GM12878 (cell line): ENCODE measurements around the gene RFX3. TPM values are rescaled to one million over a fixed set of nuclear protein-coding genes. Genes with fewer than 3 reads are reported as not detected.

Experiments
- ATAC-seq: fragments of 200-7000 bp; cut with Tn5 transposase; 3 replicates; pipeline ENCODE4 v1.9.1; 2020; ENCODE audit warnings: mild to moderate bottlenecking, moderate library complexity
- BruUV-seq: library from RNA; stranded (reverse); fragments of 400-500 nt; replicated peaks from 2 replicates; lab custom pipeline; 2021; lab: Mats Ljungman, UMichigan
- CTCF ChIA-PET: fragments of 300-600 bp; sonication (Branson Sonifier 250); formaldehyde crosslinking; extraction: SDS; loops from one replicate; lab custom pipeline; 2021; ENCODE audit warnings: inconsistent platforms; lab: Yijun Ruan, JAX
- POLR2A ChIA-PET: fragments of 350-600 bp; formaldehyde crosslinking; extraction: SDS; loops from one replicate; lab custom pipeline; 2021; ENCODE audit warnings: inconsistent platforms; lab: Charles Lee
- RAD21 ChIA-PET: fragments of 300-600 bp; sonication (Branson Sonifier 250); formaldehyde crosslinking; loops from one replicate; lab custom pipeline; 2023; ENCODE audit warnings: antibody characterized with exemption; ENCODE audit not compliant: unreplicated experiment; lab: Charles Lee
- SMC1A ChIA-PET: fragments of 300-600 bp; sonication (Branson Sonifier 250); formaldehyde crosslinking; loops from one replicate; lab custom pipeline; 2023; ENCODE audit not compliant: unreplicated experiment, uncharacterized antibody; lab: Charles Lee
- DNase-seq: peaks from one replicate; pipeline ENCODE4 v3.0.0-alpha.2; 2011; ENCODE audit warnings: low read depth, low spot score
- FAIRE-seq: peaks from 3 replicates; lab custom pipeline; 2011; peaks lifted over from hg19 to GRCh38; lab: Jason Lieb, UNC
- H2AFZ ChIP-seq: 2 replicates; pipeline ENCODE4 v1.6.0; 2011; ENCODE audit warnings: low read depth, low read length, control low read depth; ENCODE audit not compliant: control insufficient read depth
- H3K27ac ChIP-seq: 2 replicates; pipeline ENCODE4 v1.5.1; 2011; ENCODE audit warnings: control low read depth; ENCODE audit not compliant: control insufficient read depth, insufficient read depth
- H3K27me3 ChIP-seq, 2 experiments: replicated peaks in 1 of 2; 2 replicates each; pipeline versions ENCODE4 v1.6.0 to v1.6.1; 2011; ENCODE audit warnings: low read length in 1 of 2; ENCODE audit not compliant: control insufficient read depth in 2 of 2, insufficient read depth in 2 of 2
- H3K36me3 ChIP-seq, 2 experiments: 2 replicates each; pipeline ENCODE4 v1.5.1; 2011; ENCODE audit warnings: low read length in 1 of 2; ENCODE audit not compliant: control insufficient read depth in 2 of 2, insufficient read depth in 2 of 2
- H3K4me1 ChIP-seq: 2 replicates; pipeline ENCODE4 v1.6.1; 2011; ENCODE audit warnings: mild to moderate bottlenecking, low read length, moderate library complexity, mixed read lengths; ENCODE audit not compliant: control insufficient read depth, insufficient read depth
- H3K4me2 ChIP-seq: 2 replicates; pipeline ENCODE4 v1.6.0; 2011; ENCODE audit warnings: control low read depth; ENCODE audit not compliant: control insufficient read depth, insufficient read depth
- H3K4me3 ChIP-seq: fragments of 200-600 bp; sonication (generic); 2 replicates; pipeline ENCODE4 v1.5.1; 2016
- H3K79me2 ChIP-seq: 2 replicates; pipeline ENCODE4 v1.6.0; 2011; ENCODE audit warnings: low read length; ENCODE audit not compliant: control insufficient read depth, insufficient read depth
- H3K9ac ChIP-seq: 2 replicates; pipeline ENCODE4 v1.8.0; 2011; ENCODE audit warnings: low read length, control low read depth, mixed read lengths; ENCODE audit not compliant: control insufficient read depth, insufficient read depth
- H3K9me3 ChIP-seq: replicated peaks from 3 replicates; pipeline ENCODE4 v1.5.1; 2011; ENCODE audit warnings: mild to moderate bottlenecking, low read length; ENCODE audit not compliant: control insufficient read depth, insufficient read depth
- H4K20me1 ChIP-seq: 2 replicates; pipeline ENCODE4 v1.6.0; 2011; ENCODE audit not compliant: control insufficient read depth, insufficient read depth
- CBX3 ChIP-seq: fragments of 200-600 bp; sonication (generic); IDR thresholded peaks from 2 replicates; pipeline ENCODE4 v1.6.1; 2016; ENCODE audit warnings: low read depth, borderline replicate concordance
- CTCF ChIP-seq, 3 experiments: IDR thresholded peaks in 2 of 3; conservative IDR thresholded peaks in 1 of 3; 2 replicates each; pipeline ENCODE4 v1.5.1; 2011; ENCODE audit warnings: low read depth in 3 of 3, low read length in 3 of 3, mild to moderate bottlenecking in 3 of 3, control low read depth in 2 of 3, moderate library complexity in 2 of 3, inconsistent platforms in 1 of 3, mixed read lengths in 1 of 3; ENCODE audit not compliant: control insufficient read depth in 2 of 3, insufficient read depth in 1 of 3; ENCODE audit errors: extremely low read depth in 1 of 3
- EED ChIP-seq: sonication (generic); IDR thresholded peaks from 2 replicates; pipeline ENCODE4 v1.6.1; 2016; ENCODE audit warnings: antibody characterized with exemption, low read depth
- NBN ChIP-seq: fragments of 450-650 bp; IDR thresholded peaks from 2 replicates; pipeline ENCODE4 v1.6.1; 2016
- POLR2A ChIP-seq: IDR thresholded peaks from 2 replicates; pipeline ENCODE4 v1.6.1; 2011; ENCODE audit warnings: low read depth, mild to moderate bottlenecking, low read length
- POLR2AphosphoS5 ChIP-seq: IDR thresholded peaks from 2 replicates; pipeline ENCODE4 v1.6.1; 2011; ENCODE audit warnings: mild to moderate bottlenecking, low read length, inconsistent platforms
- RELA ChIP-seq: fragments of 450-650 bp; IDR thresholded peaks from 2 replicates; pipeline ENCODE4 v1.8.0; 2014; ENCODE audit warnings: borderline replicate concordance; ENCODE audit not compliant: partially characterized antibody
- REST ChIP-seq: IDR thresholded peaks from 2 replicates; pipeline ENCODE4 v1.6.1; 2012; ENCODE audit warnings: mild to moderate bottlenecking, low read depth, low read length
- RFX5 ChIP-seq: IDR thresholded peaks from 2 replicates; pipeline ENCODE4 v1.6.1; 2011; ENCODE audit warnings: low read depth, low read length, improper control_type of control experiment
- SIX5 ChIP-seq: IDR thresholded peaks from 2 replicates; pipeline ENCODE4 v1.6.1; 2011; ENCODE audit warnings: mild to moderate bottlenecking, low read depth, low read length, moderate library complexity; ENCODE audit not compliant: severe bottlenecking
- SPI1 ChIP-seq: IDR thresholded peaks from 2 replicates; pipeline ENCODE4 v1.6.1; 2011; ENCODE audit warnings: low read depth, mild to moderate bottlenecking, low read length, moderate library complexity, borderline replicate concordance; ENCODE audit not compliant: insufficient read depth
- TCF7 ChIP-seq: IDR thresholded peaks from 2 replicates; pipeline ENCODE4 v1.6.1; 2014; ENCODE audit warnings: antibody characterized with exemption, borderline replicate concordance
- ZBED1 ChIP-seq: IDR thresholded peaks from 2 replicates; pipeline ENCODE4 v1.6.1; 2016; ENCODE audit warnings: borderline replicate concordance
- ZZZ3 ChIP-seq: IDR thresholded peaks from 2 replicates; pipeline ENCODE4 v1.6.1; 2011; ENCODE audit warnings: low read depth; ENCODE audit not compliant: control insufficient read depth, insufficient read length
- WGBS: methylation state at CpG from one replicate; pipeline ENCODE4 v1.1.6; 2016; ENCODE audit warnings: low lambda C conversion rate; ENCODE audit not compliant: insufficient replicate concordance, insufficient coverage; ENCODE audit errors: missing lambda C conversion rate; 5-methylcytosine and 5-hydroxymethylcytosine counted together
- in situ Hi-C: fragments of 300-500 bp; cut with MboI; formaldehyde crosslinking; loops from 9 replicates; pipeline ENCODE4 v1.14.3; 2018; ENCODE audit warnings: mixed read lengths
- intact Hi-C: fragments of 100-400 bp; cut with micrococcal nuclease; formaldehyde crosslinking; loops from one replicate; pipeline ENCODE4 v1.14.2; 2022; ENCODE audit not compliant: unreplicated experiment
- polyA plus RNA-seq, 11 experiments: library from polyadenylated mRNA; depleted of rRNA in 4 of 11; unstranded in 6 of 11; stranded (reverse) in 5 of 11; fragments of >200 nt; fragmentation: Nextera tagmentation in 4 of 11; fragmentation: Illumina TruSeq in 1 of 11; extraction: Ambion mirVana in 4 of 11; extraction: Trizol in 1 of 11; gene quantifications; 1 replicate in 1 of 11; 2 replicates in 10 of 11; pipeline versions ENCODE4 v1.2.1 to v1.2.3, GENCODE V29; 2011 to 2016; ENCODE audit warnings: inconsistent platforms in 2 of 11, missing spikeins in 2 of 11, low read depth in 1 of 11
- total RNA-seq, 4 experiments: library from RNA; depleted of rRNA in 3 of 4; stranded (reverse); fragments of >200 nt in 3 of 4; fragmentation: Illumina TruSeq in 1 of 4; extraction: Trizol in 1 of 4; gene quantifications; 2 replicates each; pipeline versions ENCODE4 v1.2.1 to v1.2.3, GENCODE V29; 2013 to 2021
- TF ChIP-seq, protein P1 (sequence below): IDR thresholded peaks from 2 replicates; pipeline ENCODE4 v1.6.1; 2011; ENCODE audit warnings: low read depth, mild to moderate bottlenecking, low read length, moderate library complexity, borderline replicate concordance; ENCODE audit errors: extremely low read depth

The RFX3 gene
- total and polyA plus RNA-seq, 10 of the 15 experiments (the other 5 are each of a cell fraction or from before 2014, with no cell fraction given) = 1.2 to 26.4 (median 6.7) TPM

- H3K79me2 ChIP-seq = peaks cover 85% of the 10 kb centered on the region
- FAIRE-seq = no peak
- peaks cover 0 to 8% of the 10 kb centered on the region in 2 experiments; a peak in 1 of 4 replicates for H3K36me3 ChIP-seq
- intact Hi-C loops = loop anchor here (1.0 to 10.0 kb wide), 7 partner anchors 47 to 1458 kb away; partner anchors contain the start of gene JAK2
- POLR2A ChIA-PET = interaction anchor here (0.8 to 3.7 kb wide), 17 partner anchors 9 to 126 kb away, joined by 3 to 81 read pairs (median 5); no protein-coding TSS in a partner anchor
- H2AFZ ChIP-seq = peak overlapping the region; percentile 85
- peak overlapping the region; percentile 96 for H3K27ac ChIP-seq
- peak overlapping the region; percentile 92 for H3K9ac ChIP-seq
- ATAC-seq = peak; percentile 67
- H3K4me2 ChIP-seq = peak overlapping the region; percentile 92
- SMC1A ChIA-PET = interaction anchor here (0.9 to 5.9 kb wide), 14 partner anchors 10 to 196 kb away, joined by 3 to 131 read pairs (median 6); no protein-coding TSS in a partner anchor
- no peaks in the 10 kb centered on the region for H3K27me3 ChIP-seq
- BruUV-seq = TSS peak; percentile 70
- under 1% methylated on average over 67 of the region's 74 CpGs for WGBS
- H3K4me3 ChIP-seq = peak overlapping the region; percentile 77
- H4K20me1 ChIP-seq = no peaks in the 10 kb centered on the region
- H3K4me1 ChIP-seq = no peaks in the 10 kb centered on the region; the same call in 1 of the 2 replicates
- CTCF ChIA-PET = interaction anchor here (0.6 to 6.3 kb wide), 7 partner anchors 19 to 285 kb away, joined by 3 to 37 read pairs (median 4); no protein-coding TSS in a partner anchor
- no peak for DNase-seq
- no peaks in the 10 kb centered on the region; the same call in 1 of the 3 replicates for H3K9me3 ChIP-seq
- RAD21 ChIA-PET = interaction anchor here (0.9 to 10.0 kb wide), 11 partner anchors 8 to 207 kb away, joined by 3 to 180 read pairs (median 6); no protein-coding TSS in a partner anchor
- in situ Hi-C loops = no loop called here
- TF ChIP-seq REST = 0 out of 2 replicates have a peak, but pooled peaks have one; percentile 32
- peak; percentile 96 for TF ChIP-seq POLR2AphosphoS5
- no peak for TF ChIP-seq SIX5
- 0 out of 6 replicates have a peak, but pooled peaks of 1 of the 3 experiments have one; percentile 8 for TF ChIP-seq CTCF (IDR thresholded peaks at IDR 0.05 in 2 of 3, conservative IDR thresholded peaks at IDR 0.05 in 1 of 3; ENCODE audit: control insufficient read depth in 2 of 3, extremely low read depth in 1 of 3, insufficient read depth in 1 of 3, low read depth in 3 of 3, low read length in 3 of 3)
- peak; percentile 57; the same call in 1 of the 2 replicates for TF ChIP-seq EED
- peak; percentile 94 for TF ChIP-seq NBN
- TF ChIP-seq TCF7 = peak; percentile 53; the same call in 1 of the 2 replicates
- TF ChIP-seq ZBED1 = peak; percentile 77; the same call in 1 of the 2 replicates
- no peak for TF ChIP-seq RFX5
- peak; percentile 94 for TF ChIP-seq POLR2A
- no peak for TF ChIP-seq CBX3
- no peak for TF ChIP-seq SPI1
- TF ChIP-seq, protein P1, sequence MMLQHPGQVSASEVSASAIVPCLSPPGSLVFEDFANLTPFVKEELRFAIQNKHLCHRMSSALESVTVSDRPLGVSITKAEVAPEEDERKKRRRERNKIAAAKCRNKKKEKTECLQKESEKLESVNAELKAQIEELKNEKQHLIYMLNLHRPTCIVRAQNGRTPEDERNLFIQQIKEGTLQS = no peak
- no peak for TF ChIP-seq ZZZ3
- TF ChIP-seq RELA = peak; percentile 57
These were observed 580 bp upstream of the RFX3 start for GRCh38 chr9:3526165-3526996.
